GM19025 (cell line): ENCODE results near the gene CDIP1.
A peak's percentile ranks its signal among the peaks of the same experiment; 100 is the strongest.

Experiments
- ATAC-seq: cut with Tn5 transposase; IDR thresholded peaks from one replicate; pipeline ENCODE4 v1.9.1; 2021; ENCODE audit warnings: mild to moderate bottlenecking, low read depth, moderate library complexity; ENCODE audit not compliant: unreplicated experiment

Gene CDIP1

GRCh38 chr16:4496305-4496704, 42.3 kb downstream of the CDIP1 start:
- no peak for ATAC-seq

- no peak for ATAC-seq
Observed at GRCh38 chr16:4495766-4496165, 42.8 kb downstream of the CDIP1 start.

GRCh38 chr16:4494746-4495490, 43.7 kb downstream of the CDIP1 start:
- ATAC-seq, result no peak

GRCh38 chr16:4491898-4492297, 46.7 kb downstream of the CDIP1 start:
- no peak for ATAC-seq

GRCh38 chr16:4489030-4489429, 49.5 kb downstream of the CDIP1 start:
- ATAC-seq, result no peak

GRCh38 chr16:4488499-4488967, 50.0 kb downstream of the CDIP1 start:
- no peak for ATAC-seq

- no peak for ATAC-seq
Observed at GRCh38 chr16:4487955-4488498, 50.5 kb downstream of the CDIP1 start.

- ATAC-seq, result no peak
Observed at GRCh38 chr16:4486126-4486893, 52.3 kb downstream of the CDIP1 start.

- no peak for ATAC-seq
Observed at GRCh38 chr16:4481963-4482362, 56.6 kb downstream of the CDIP1 start.

- ATAC-seq, result no peak
Observed at GRCh38 chr16:4481526-4481925, 57.0 kb downstream of the CDIP1 start.

GRCh38 chr16:4477966-4478365, 60.6 kb downstream of the CDIP1 start:
- ATAC-seq, result no peak

- peak; percentile 88 for ATAC-seq
Observed at GRCh38 chr16:4475880-4476788, 62.4 kb downstream of the CDIP1 start, which contains the start of gene HMOX2. HMOX2 (plus strand) TSS chr16:4476398; CDS start chr16:4505525, 29,127 bp downstream.

GRCh38 chr16:4474192-4474961, 64.2 kb downstream of the CDIP1 start, which contains the start of gene NMRAL1:
NMRAL1 (minus strand) TSS chr16:4474625; CDS start chr16:4474132, 493 bp downstream.
- peak; percentile 36 for ATAC-seq

- ATAC-seq, result no peak
Observed at GRCh38 chr16:4472880-4473279, 65.7 kb downstream of the CDIP1 start.

- ATAC-seq, result no peak
Observed at GRCh38 chr16:4471869-4472268, 66.7 kb downstream of the CDIP1 start.

GRCh38 chr16:4468972-4469371, 69.6 kb downstream of the CDIP1 start:
- no peak for ATAC-seq

GRCh38 chr16:4467916-4468315, 70.7 kb downstream of the CDIP1 start:
- ATAC-seq, result no peak

- ATAC-seq, result no peak
Observed at GRCh38 chr16:4465977-4466779, 72.4 kb downstream of the CDIP1 start.
